K562 (cell line): ENCODE results near the gene SLC16A5. TPM values are rescaled to one million over a fixed set of nuclear protein-coding genes. Genes with fewer than 3 reads are reported as not detected.

Experiments used
- CREB1 ChIP-seq, 2 experiments: sonication (generic) in 1 of 2; formaldehyde crosslinking in 1 of 2; IDR thresholded peaks; 2 replicates each; pipeline versions ENCODE4 v1.6.1 to v1.8.0; 2012 to 2022; ENCODE audit warnings: inconsistent platforms in 1 of 2, mild to moderate bottlenecking in 1 of 2, missing genetic modification reagents in 1 of 2, moderate library complexity in 1 of 2
- E2F3 ChIP-seq: fragments of 250-450 bp; sonication (Bioruptor Pico); IDR thresholded peaks from 2 replicates; pipeline ENCODE4 v1.4.0; 2020; ENCODE audit warnings: mild to moderate bottlenecking
- FOS ChIP-seq: IDR thresholded peaks from 3 replicates; pipeline ENCODE4 v1.6.1; 2011; ENCODE audit not compliant: insufficient read length; ENCODE audit errors: extremely low read depth
- ILK ChIP-seq: fragments of 450-650 bp; IDR thresholded peaks from 2 replicates; pipeline ENCODE4 v1.6.1; 2016; ENCODE audit warnings: missing genetic modification characterization, low read depth, mild to moderate bottlenecking, missing compliant biosample characterization, moderate library complexity, borderline replicate concordance
- JUNB ChIP-seq: fragments of 450-650 bp; formaldehyde crosslinking; conservative IDR thresholded peaks from 2 replicates; pipeline ENCODE4 v1.4.0; 2020; ENCODE audit warnings: mild to moderate bottlenecking
- KLF13 ChIP-seq: fragments of 450-650 bp; IDR thresholded peaks from 2 replicates; pipeline ENCODE4 v1.6.1; 2016; ENCODE audit warnings: missing genetic modification characterization, low read depth, mild to moderate bottlenecking, missing compliant biosample characterization, moderate library complexity, borderline replicate concordance
- MBD2 ChIP-seq: sonication (generic); IDR thresholded peaks from 2 replicates; pipeline ENCODE4 v1.6.1; 2016; ENCODE audit warnings: low read depth, borderline replicate concordance
- MEIS2 ChIP-seq: fragments of 450-650 bp; IDR thresholded peaks from 2 replicates; pipeline ENCODE4 v1.6.1; 2014; ENCODE audit warnings: mild to moderate bottlenecking; ENCODE audit not compliant: partially characterized antibody
- MYNN ChIP-seq, 2 experiments: sonication (generic); formaldehyde crosslinking in 1 of 2; IDR thresholded peaks; 2 replicates each; pipeline versions ENCODE4 v1.5.0 to v1.6.1; 2016 to 2020; ENCODE audit warnings: antibody characterized with exemption in 1 of 2, missing genetic modification reagents in 1 of 2
- SMARCB1 ChIP-seq: IDR thresholded peaks from 2 replicates; pipeline ENCODE4 v1.6.1; 2011; ENCODE audit warnings: improper control_type of control experiment, low read depth; ENCODE audit not compliant: insufficient read length
- TAF9B ChIP-seq: fragments of 450-650 bp; IDR thresholded peaks from 2 replicates; pipeline ENCODE4 v1.6.1; 2018; ENCODE audit warnings: mild to moderate bottlenecking; ENCODE audit not compliant: partially characterized antibody
- TAL1 ChIP-seq: fragments of 450-650 bp; IDR thresholded peaks from 2 replicates; pipeline ENCODE4 v1.6.1; 2016; ENCODE audit warnings: mild to moderate bottlenecking
- ZBTB1 ChIP-seq: sonication (generic); formaldehyde crosslinking; IDR thresholded peaks from 2 replicates; pipeline ENCODE4 v1.8.1; 2023; ENCODE audit warnings: missing genetic modification reagents, low read depth, mild to moderate bottlenecking, borderline replicate concordance
- polyA plus RNA-seq, 8 experiments: library from polyadenylated mRNA; depleted of rRNA in 4 of 8; stranded (reverse) in 5 of 8; unstranded in 3 of 8; fragments of >200 nt; fragmentation: Nextera tagmentation in 2 of 8; fragmentation: Illumina TruSeq in 1 of 8; extraction: Ambion mirVana in 2 of 8; extraction: Trizol in 1 of 8; gene quantifications; 2 replicates each; pipeline versions ENCODE4 v1.2.1 to v1.2.3, GENCODE V29; 2011 to 2014; ENCODE audit warnings: inconsistent platforms in 1 of 8, missing spikeins in 1 of 8
- total RNA-seq, 7 experiments: library from RNA; depleted of rRNA in 6 of 7; stranded (reverse); fragments of >200 nt in 6 of 7; fragmentation: Illumina TruSeq in 2 of 7; extraction: Trizol in 2 of 7; gene quantifications; 2 replicates each; pipeline versions ENCODE4 v1.2.1 to v1.2.3, GENCODE V29; 2011 to 2021; ENCODE audit warnings: low replicate concordance in 1 of 7
- TF ChIP-seq, protein P1 (sequence below): fragments of 450-650 bp; IDR thresholded peaks from one replicate; pipeline ENCODE4 v1.6.1; 2018; ENCODE audit warnings: mild to moderate bottlenecking, moderate library complexity; ENCODE audit not compliant: partially characterized antibody
- TF ChIP-seq, protein P2 (sequence below): fragments of 450-650 bp; IDR thresholded peaks from 2 replicates; pipeline ENCODE4 v1.6.1; 2017; ENCODE audit warnings: antibody characterized with exemption, mild to moderate bottlenecking
- TF ChIP-seq, protein P3 (sequence below): sonication (generic); formaldehyde crosslinking; IDR thresholded peaks from 2 replicates; pipeline ENCODE4 v1.8.0; 2022; ENCODE audit warnings: mild to moderate bottlenecking, missing genetic modification reagents
- TF ChIP-seq, protein P4 (sequence below): fragments of 250-450 bp; sonication (Bioruptor Pico); IDR thresholded peaks from 2 replicates; pipeline ENCODE4 v1.8.0; 2021; ENCODE audit warnings: moderate library complexity, mild to moderate bottlenecking, inconsistent platforms

Gene SLC16A5
- total and polyA plus RNA-seq, 9 of the 15 experiments (the other 6 are each of a cell fraction or from before 2014, with no cell fraction given) = 0.06 to 2.6 (median 0.91) TPM

DNA sequence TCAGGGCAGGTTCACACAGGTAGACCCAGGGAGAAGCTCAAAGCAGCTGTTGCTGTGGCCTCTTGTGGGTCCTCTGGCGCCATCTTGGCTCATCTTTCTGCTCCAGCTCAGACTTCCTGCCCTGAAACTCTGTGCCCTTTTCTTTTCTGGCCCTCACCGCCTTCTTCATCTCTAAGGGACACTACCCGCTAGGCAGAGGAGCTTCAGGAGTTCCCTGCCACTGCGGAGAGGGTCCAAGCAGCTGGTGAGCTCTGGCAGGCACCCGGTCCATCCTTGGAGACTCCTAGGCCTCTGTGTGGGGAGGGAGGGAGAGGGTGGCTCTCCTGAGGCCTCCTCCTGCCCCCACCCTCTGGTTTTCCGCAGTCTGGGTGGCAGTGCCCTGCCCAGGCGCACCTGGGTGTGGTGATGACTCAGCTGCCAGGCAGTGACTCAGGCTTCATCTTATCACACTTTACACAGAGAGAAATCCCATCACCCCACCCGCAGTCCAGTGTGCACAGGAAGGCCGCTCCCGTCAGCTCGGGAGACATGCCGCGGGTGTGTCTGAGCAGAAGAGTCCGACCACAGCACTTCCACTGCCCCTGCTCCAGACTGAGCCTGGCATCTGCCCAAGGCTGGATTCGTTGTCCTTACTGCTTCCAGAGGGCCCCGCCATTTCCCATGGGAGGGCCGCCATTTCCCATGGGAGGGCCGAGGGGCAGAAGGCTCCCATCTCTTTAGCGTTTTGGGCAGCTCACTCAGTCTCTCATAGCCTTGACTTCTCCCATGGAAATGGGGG lies 36.5 kb downstream of the SLC16A5 start (continued):
- TF ChIP-seq ZBTB1 (no peak), KLF13 (tag) (no peak), TAL1 (peak; percentile 70), TAF9B (peak; percentile 65), CREB1 (IDR thresholded peaks at IDR 0.05) (peak; percentile 47; the same call in 1 of the 2 replicates), CREB1 (CRISPR knock-in tag; IDR thresholded peaks at IDR 0.05) (no peak), MEIS2 (peak; percentile 47), MBD2 (peak; percentile 67; the same call in 1 of the 2 replicates), MYNN (IDR thresholded peaks at IDR 0.05) (peak; percentile 99), MYNN (CRISPR knock-in tag; IDR thresholded peaks at IDR 0.05) (no peak), JUNB (peak; percentile 89), ILK (tag) (no peak), E2F3 (CRISPR knock-in tag) (0 out of 2 replicates have a peak, but pooled peaks have one; percentile 36), FOS (peak; percentile 65), SMARCB1 (peak; percentile 46)
- TF ChIP-seq, protein P1, sequence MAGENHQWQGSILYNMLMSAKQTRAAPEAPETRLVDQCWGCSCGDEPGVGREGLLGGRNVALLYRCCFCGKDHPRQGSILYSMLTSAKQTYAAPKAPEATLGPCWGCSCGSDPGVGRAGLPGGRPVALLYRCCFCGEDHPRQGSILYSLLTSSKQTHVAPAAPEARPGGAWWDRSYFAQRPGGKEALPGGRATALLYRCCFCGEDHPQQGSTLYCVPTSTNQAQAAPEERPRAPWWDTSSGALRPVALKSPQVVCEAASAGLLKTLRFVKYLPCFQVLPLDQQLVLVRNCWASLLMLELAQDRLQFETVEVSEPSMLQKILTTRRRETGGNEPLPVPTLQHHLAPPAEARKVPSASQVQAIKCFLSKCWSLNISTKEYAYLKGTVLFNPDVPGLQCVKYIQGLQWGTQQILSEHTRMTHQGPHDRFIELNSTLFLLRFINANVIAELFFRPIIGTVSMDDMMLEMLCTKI = no peak
- TF ChIP-seq, protein P2, sequence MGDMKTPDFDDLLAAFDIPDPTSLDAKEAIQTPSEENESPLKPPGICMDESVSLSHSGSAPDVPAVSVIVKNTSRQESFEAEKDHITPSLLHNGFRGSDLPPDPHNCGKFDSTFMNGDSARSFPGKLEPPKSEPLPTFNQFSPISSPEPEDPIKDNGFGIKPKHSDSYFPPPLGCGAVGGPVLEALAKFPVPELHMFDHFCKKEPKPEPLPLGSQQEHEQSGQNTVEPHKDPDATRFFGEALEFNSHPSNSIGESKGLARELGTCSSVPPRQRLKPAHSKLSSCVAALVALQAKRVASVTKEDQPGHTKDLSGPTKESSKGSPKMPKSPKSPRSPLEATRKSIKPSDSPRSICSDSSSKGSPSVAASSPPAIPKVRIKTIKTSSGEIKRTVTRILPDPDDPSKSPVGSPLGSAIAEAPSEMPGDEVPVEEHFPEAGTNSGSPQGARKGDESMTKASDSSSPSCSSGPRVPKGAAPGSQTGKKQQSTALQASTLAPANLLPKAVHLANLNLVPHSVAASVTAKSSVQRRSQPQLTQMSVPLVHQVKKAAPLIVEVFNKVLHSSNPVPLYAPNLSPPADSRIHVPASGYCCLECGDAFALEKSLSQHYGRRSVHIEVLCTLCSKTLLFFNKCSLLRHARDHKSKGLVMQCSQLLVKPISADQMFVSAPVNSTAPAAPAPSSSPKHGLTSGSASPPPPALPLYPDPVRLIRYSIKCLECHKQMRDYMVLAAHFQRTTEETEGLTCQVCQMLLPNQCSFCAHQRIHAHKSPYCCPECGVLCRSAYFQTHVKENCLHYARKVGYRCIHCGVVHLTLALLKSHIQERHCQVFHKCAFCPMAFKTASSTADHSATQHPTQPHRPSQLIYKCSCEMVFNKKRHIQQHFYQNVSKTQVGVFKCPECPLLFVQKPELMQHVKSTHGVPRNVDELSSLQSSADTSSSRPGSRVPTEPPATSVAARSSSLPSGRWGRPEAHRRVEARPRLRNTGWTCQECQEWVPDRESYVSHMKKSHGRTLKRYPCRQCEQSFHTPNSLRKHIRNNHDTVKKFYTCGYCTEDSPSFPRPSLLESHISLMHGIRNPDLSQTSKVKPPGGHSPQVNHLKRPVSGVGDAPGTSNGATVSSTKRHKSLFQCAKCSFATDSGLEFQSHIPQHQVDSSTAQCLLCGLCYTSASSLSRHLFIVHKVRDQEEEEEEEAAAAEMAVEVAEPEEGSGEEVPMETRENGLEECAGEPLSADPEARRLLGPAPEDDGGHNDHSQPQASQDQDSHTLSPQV = peak; percentile 99
- TF ChIP-seq, protein P3, sequence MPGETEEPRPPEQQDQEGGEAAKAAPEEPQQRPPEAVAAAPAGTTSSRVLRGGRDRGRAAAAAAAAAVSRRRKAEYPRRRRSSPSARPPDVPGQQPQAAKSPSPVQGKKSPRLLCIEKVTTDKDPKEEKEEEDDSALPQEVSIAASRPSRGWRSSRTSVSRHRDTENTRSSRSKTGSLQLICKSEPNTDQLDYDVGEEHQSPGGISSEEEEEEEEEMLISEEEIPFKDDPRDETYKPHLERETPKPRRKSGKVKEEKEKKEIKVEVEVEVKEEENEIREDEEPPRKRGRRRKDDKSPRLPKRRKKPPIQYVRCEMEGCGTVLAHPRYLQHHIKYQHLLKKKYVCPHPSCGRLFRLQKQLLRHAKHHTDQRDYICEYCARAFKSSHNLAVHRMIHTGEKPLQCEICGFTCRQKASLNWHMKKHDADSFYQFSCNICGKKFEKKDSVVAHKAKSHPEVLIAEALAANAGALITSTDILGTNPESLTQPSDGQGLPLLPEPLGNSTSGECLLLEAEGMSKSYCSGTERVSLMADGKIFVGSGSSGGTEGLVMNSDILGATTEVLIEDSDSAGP (CRISPR knock-in tag) = no peak
- TF ChIP-seq, protein P4, sequence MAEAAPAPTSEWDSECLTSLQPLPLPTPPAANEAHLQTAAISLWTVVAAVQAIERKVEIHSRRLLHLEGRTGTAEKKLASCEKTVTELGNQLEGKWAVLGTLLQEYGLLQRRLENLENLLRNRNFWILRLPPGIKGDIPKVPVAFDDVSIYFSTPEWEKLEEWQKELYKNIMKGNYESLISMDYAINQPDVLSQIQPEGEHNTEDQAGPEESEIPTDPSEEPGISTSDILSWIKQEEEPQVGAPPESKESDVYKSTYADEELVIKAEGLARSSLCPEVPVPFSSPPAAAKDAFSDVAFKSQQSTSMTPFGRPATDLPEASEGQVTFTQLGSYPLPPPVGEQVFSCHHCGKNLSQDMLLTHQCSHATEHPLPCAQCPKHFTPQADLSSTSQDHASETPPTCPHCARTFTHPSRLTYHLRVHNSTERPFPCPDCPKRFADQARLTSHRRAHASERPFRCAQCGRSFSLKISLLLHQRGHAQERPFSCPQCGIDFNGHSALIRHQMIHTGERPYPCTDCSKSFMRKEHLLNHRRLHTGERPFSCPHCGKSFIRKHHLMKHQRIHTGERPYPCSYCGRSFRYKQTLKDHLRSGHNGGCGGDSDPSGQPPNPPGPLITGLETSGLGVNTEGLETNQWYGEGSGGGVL (CRISPR knock-in tag) = no peak
